AG10803 (cell line): ENCODE measurements around the gene PLEKHG4B.
A peak's percentile ranks its signal among the peaks of the same experiment; 100 is the strongest.
"Not testable (repeated sequence)": the region's sequence is repeated elsewhere in the genome, so short reads cannot be mapped to it uniquely, and the experiment has no call there.

Experiments used
- DNase-seq: peaks from one replicate; pipeline ENCODE4 v3.0.0; 2010; ENCODE audit warnings: low read depth
- H3K4me3 ChIP-seq: 2 replicates; pipeline ENCODE4 v1.5.1; 2011; ENCODE audit warnings: mild to moderate bottlenecking, low read length, control low read depth
- CTCF ChIP-seq: conservative IDR thresholded peaks from 2 replicates; pipeline ENCODE4 v1.5.1; 2011; ENCODE audit warnings: mild to moderate bottlenecking, low read length, control low read depth, inconsistent platforms

Gene PLEKHG4B

GRCh38 chr5:91556-92263 lies at the start of gene PLEKHG4B:
PLEKHG4B (plus strand) TSS chr5:92168; CDS start chr5:92232, 64 bp downstream.
- H3K4me3 ChIP-seq: peak within 1 kb of the TSS; percentile 28
- TF ChIP-seq CTCF: no peak
- DNase-seq: no peak

- peak; percentile 54 for TF ChIP-seq CTCF
- peak; percentile 14 for DNase-seq
- no peak overlapping the region for H3K4me3 ChIP-seq
Observed at GRCh38 chr5:42250-42649, 49.7 kb upstream of the PLEKHG4B start.

GRCh38 chr5:48192-48591 lies 43.8 kb upstream of the PLEKHG4B start:
- no peak overlapping the region for H3K4me3 ChIP-seq
- no peak for DNase-seq
- no peak for TF ChIP-seq CTCF

GRCh38 chr5:49530-49929 lies 42.4 kb upstream of the PLEKHG4B start:
- not testable (repeated sequence) for DNase-seq, H3K4me3 ChIP-seq

GRCh38 chr5:49953-50544 lies 41.9 kb upstream of the PLEKHG4B start:
- H3K4me3 ChIP-seq: no peak overlapping the region
- no peak for TF ChIP-seq CTCF
- no peak for DNase-seq

GRCh38 chr5:50724-51499 lies 41.1 kb upstream of the PLEKHG4B start:
- H3K4me3 ChIP-seq: no peak overlapping the region
- no peak for TF ChIP-seq CTCF

GRCh38 chr5:51500-51823 lies 40.5 kb upstream of the PLEKHG4B start:
- DNase-seq: no peak
- TF ChIP-seq CTCF: no peak
- no peak overlapping the region for H3K4me3 ChIP-seq

More at GRCh38 chr5:50724-51499, 41.1 kb upstream of the PLEKHG4B start:
- DNase-seq: no peak
